ENCODE results near the gene SUSD6.
A peak's percentile ranks its signal among the peaks of the same experiment; 100 is the strongest.
"Not testable (repeated sequence)": the region's sequence is repeated elsewhere in the genome, so short reads cannot be mapped to it uniquely, and the experiment has no call there.

SUSD6 gene

DNA sequence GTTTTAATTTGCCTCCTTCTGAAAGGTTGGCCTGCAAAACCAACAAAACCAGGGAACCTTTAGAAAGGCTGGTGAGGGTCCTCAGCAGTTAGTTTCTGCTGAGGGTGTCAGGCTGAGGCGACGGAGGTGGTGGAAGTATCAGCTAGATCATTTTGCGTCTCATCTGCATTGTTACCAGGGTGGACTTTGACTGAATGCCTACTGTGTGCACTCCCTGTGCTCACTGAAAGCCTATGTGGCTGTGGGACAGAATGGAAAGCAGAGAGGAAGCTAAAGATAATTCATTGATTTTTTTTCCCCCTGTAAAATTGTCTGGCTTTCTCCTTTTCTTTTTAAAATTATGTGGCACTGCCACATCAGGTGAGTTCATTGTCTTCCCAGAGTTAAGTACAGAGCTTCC, 87.2 kb downstream of the SUSD6 start:
- DNase-seq = no peak

DNA sequence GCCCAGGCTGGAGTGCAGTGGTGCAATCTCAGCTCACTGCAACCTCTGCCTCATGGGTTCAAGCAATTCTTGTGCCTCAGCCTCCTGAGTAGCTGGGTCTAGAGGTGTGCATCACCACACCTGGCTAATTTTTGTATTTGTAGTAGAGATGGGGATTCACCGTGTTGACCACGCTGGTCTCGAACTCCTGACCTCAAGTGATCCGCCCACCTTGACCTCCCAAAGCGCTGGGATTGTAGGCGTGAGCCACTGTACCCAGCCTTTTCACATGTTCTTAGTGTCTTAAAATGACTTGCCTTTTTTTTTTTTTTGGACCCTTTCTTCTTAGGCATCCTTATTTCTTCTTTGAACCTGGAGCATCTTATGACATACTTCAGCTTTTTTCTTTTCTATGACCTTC, 87.8 kb downstream of the SUSD6 start:
- not testable (repeated sequence) for DNase-seq

DNA sequence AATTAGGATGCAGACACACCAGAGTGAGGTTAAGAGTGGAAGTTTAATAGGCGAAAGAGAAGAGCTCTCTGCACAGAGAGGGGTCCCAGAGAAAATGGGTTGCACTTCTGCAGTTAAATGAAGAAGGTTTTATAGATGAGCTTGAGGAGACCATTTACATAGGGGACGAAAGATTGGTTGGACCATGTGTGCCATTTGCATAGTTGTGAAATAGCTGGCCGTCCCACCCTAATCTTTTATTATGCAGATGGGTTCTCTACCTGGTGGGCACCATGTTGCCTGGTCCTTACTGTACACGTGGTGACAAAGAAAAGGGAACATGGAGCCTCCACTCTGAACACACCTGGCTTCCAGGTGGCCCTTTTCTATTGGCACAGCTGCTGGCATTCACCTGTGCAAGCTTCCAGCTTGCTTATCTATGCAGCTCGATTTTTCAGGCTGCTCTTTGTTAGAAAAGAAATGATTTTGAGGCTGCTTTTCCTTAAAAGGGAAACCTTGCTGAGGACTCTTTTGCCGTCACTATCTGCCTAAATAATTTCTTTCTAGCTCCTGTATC, 88.4 kb downstream of the SUSD6 start:
- DNase-seq = no peak

DNA sequence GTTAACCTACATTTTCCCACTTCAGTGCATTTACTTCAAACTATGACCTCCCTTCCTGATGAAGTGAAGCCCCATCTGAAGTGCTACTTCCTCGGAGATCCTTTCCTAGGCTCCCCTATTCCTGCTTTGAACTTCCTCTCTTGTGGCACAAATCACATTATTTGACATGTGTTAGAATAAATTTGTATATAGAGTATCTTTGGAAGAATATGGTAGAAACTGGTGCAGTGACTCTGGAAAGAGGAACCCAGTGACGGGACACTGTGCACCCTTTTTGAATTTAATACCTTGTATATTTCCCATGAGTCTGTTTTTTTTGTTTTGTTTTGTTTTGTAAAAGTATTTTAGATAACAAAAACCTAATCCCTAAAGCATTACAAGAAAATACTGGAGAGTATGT, 89.2 kb downstream of the SUSD6 start:
- no peak for DNase-seq

DNA sequence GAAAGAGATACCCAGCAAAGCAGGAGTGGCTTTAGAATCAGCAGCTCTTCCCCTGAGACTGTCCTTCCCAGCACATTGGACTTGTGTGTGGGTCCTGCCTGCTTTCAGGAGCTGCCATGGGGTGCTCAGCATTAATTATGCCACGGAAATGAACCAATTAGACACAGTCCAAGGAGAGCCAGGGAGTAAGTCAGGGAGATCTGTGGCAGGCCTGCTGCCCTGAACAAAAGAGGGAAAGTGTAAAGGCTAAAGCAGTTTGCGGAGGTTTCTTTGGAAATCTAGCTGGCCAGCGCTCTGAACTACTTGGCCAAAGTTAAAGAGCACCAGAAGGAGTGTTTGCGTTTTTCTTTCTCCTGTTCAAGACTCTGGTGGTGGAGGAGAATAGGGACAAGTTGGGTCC, 89.9 kb downstream of the SUSD6 start:
- no peak for DNase-seq

DNA sequence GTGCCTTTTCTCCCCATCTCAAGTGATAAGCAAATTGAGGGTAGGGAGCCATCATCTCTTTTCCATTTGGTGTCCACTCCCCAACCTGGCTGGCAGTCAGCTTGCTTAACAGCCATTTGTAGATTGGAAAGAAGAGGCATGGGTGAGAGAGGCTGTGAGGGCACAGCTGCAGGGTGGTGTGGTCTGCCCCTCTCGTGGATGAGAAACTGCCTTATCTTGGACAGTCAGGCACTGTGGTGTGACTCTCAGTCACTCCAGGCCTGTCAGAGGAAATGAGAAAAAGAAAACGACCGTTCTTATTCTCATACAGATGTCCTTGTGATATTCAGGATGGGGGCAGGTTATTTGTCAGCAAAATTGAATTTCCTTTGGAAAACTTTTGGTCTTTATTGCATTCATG, 90.5 kb downstream of the SUSD6 start:
- DNase-seq = no peak

DNA sequence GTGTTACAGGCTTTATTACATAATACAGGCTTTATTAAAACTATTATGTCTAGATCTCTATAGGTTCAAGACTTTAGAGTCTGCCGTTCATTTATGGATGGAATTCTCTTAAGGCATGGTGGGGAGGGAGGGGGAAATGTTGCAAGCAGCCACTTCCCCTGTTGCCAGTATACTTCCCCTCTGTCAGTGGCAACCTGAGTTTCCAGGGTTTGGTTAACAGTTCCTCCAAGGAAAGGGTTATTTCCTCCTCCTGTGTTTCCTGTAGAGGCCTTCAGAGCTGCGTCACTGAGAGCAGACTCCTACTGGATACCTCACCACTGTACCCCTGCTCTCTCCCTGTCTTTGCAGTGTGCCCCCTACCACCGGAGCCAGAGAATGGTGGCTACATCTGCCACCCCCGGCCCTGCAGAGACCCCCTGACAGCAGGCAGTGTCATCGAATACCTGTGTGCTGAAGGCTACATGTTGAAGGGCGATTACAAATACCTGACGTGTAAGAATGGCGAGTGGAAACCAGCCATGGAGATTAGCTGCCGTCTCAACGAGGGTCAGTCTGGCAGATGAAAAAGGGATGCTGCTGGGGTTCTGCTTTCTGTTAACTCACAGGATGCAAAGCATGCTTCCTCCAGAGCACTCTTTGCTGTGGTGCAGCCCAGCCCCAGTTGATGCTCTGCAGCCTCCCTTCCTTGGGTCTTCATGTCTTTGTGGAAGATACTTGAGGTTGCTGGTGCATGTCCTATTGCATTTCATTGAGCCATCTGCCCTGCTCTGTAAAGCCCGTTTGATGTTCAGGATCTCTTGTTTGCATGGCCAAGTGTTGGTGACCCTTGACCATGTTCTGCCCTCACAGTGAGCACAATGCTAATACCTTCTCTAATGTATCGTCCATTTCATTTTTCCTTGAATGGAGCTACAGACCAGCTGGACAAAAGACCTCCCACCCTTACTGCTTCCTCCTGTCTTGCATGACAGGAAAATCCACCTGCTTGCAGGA, 91.9 kb downstream of the SUSD6 start:
- no peak for DNase-seq

DNA sequence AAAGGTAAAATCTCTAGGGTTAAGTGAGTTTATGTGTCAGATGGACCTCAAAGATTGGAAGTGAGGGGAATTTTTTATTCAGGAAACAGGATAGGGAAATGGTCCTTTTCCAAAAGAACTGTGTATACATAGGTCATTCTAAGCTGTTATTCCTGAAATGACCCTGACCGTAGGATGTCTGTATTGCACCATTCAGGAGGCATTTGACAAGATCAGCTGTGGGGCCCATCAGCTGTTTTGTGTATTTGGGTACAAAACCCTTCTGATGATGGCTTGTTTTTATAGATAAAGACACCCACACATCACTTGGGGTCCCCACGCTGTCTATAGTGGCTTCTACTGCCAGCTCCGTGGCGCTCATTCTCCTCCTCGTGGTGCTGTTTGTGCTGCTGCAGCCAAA, 92.9 kb downstream of the SUSD6 start:
- no peak for DNase-seq

DNA sequence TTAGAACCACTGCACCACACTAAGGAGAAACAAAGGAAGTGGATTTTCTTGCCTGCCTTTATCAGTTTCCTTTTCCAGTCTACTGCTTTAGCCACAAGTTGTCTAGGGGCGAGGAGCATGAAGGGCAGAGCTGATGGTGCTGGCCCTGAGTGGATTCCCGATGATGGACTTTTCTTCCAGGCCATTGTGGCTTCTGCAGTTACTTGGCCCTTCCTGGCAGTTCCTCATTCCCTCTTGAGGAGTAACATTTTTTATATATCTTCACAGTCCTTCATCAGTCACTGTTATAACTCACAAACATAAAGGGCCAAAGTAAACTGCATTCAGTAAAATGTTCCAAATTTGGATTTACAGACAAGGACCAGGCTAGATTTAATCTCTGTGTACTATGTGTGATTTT, 94.3 kb downstream of the SUSD6 start:
- DNase-seq = no peak

DNA sequence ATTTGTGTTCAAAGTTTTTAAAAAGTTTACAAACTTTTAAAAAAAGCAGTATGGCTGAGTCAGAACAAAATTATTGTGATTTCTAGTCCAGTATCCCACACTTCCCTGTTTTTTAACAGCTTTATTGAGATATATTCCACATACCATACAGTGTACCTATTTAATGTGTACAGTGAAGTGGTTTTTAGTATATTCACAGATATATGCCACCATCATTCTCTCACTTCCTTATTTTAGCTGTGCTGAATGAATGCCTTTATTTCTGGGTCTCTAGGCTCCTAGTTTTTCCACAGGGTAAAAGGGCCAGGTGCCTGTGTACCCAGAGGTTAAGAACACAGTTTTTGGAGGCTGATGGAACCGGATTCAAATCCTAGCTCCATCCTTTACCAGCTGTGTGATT, 96.7 kb downstream of the SUSD6 start:
- DNase-seq = no peak

DNA sequence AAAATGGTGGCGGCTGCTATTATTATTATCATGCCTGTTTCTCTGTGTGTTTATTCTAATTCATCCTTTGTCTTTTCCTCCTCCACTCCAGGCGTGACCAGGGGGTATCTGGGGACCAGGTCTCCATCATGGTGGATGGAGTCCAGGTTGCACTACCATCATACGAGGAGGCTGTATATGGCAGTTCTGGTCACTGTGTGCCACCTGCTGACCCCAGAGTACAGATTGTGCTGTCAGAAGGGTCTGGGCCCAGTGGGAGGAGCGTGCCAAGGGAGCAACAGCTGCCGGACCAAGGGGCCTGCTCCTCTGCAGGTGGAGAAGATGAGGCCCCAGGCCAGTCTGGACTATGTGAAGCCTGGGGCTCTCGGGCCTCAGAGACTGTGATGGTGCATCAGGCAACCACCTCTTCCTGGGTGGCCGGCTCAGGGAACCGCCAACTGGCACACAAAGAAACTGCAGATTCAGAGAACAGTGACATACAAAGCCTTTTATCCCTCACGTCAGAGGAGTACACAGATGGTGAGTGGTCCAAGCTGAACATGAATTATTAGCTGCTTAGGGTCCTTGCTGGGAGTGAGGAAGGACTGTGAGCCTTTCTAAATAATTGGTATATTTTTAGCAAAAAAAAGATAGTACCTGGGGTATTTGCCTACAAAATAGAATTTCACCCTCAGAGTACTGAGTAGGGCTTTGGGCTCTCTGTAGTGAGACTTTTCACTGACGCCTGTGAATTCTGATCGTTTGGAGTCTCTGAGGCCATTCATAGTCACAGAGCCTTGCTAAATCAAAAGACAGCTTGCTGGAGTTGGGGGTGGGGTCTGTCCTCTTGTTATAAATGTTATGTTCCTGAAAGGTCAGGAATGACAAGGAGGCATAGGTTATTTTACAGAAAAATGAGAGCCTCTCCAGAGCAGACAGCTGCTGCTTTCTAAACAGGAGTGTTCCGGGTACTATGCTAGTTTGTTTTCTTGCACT, 97.5 kb downstream of the SUSD6 start:
- DNase-seq = peak; percentile 70

DNA sequence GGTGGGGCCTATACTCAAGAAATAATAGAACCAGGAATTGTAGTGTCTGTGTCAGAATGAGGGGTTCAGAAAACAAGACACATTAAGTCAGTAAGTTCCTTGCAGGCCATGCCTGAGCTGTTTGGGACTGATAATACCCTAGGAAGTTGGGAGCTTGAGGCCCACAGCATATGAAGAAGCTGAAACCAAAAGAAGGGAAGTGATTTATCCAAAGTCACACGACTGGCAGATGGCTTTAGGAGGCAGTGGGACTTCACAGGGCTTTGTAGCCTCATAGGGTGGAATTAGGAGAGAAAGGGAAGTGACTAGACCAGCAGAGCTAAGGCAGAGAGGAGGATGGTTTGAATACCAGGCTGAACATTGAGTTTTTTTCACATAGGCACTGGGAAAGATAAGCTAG, 99.0 kb downstream of the SUSD6 start:
- DNase-seq = no peak

DNA sequence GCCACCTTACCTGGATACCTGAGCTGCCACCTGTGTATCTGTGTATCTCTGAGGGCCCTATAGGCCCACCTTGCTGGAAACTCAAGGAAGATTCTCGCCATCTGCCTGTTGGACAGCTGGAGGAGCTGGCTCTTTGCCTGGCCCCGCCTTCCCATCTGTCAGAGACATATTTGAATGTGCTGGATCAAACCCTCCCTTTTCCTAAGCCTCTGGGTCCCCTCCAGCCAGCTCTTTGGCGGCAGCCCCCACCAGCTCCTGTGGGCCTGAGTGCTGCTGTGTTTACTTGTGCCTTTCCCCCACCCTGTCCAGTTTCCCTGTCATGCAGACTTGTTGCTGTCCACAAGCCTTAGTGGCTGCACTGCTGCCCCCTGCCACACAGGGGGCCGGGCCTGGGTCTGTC, 99.7 kb downstream of the SUSD6 start:
- no peak for DNase-seq

DNA sequence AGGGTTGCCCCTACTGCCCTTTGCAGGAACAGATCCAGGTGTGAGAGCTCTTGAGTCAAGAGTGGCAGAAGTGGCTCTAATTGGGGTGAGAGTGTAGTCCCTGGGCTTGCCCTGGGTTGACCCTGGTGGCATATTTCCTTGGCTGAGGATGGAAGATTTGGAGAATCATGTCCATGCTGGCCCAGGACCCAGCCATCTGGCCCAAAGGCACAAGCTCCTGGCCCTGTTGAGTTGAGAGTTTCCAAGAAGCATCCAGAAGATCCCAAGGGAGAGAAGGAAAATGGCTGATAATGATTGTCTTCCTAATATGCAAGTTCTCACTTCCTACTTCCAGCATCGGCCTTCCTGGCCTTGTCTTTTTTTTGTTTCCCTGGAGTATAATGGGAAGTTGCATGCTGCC, 100.1 kb downstream of the SUSD6 start:
- DNase-seq = no peak

DNA sequence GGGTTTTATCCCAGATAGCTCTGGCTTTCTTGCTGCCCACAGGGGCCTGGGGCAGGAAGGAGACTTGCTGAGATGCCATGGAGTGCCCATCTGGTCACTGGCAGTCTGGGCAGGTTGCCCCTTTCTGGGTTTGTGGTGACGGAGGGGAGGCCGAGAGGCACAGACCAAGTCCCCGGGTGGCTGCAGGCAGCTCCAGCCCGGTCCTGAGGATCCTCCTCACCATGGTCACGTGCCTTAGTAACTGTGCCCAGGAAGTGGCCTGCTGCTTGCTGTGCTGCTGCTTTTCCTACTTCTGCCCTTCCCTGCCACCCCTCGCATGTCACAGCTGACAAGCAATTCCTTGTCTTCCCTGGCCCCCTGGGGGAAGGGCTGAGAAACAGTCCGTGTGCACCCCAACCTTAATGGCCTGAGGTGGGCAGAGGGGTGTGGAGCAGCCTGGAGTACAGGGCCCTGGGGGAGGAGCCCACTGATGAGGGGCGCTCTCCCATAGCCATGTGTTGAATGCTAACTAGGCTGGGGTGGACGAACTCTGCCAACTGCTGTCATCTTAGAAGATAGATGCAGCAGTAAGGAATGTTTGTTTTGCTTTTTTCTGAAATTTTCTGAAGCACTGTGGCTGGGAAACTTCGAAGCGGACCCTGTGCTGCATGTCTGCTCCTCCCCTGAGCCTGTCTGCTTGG, 100.6 kb downstream of the SUSD6 start:
- DNase-seq = no peak

DNA sequence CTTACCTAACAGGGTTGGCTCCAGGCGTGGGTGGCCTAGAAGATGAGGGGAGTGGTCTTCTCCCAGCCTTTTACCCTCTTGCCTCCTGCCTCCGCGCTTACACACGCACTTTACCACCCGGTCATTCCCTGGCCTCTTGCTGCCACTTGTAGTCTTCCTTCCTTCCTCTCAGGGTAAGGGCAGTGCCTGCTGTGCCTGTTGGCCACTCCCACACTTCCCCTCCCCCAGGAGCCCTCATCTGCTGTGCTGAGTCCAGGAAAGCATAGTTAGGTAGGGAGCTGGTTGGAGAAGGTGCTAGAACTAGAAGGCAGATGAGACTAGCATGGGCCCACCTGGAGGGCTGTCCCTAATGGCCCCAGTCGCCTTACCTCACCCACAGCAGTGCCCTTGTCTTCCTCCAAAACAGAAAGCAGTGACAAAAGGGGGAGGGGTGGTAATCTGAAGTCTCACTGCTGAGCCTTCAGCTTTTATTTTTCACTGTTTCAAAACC, 101.2 kb downstream of the SUSD6 start:
- no peak for DNase-seq

DNA sequence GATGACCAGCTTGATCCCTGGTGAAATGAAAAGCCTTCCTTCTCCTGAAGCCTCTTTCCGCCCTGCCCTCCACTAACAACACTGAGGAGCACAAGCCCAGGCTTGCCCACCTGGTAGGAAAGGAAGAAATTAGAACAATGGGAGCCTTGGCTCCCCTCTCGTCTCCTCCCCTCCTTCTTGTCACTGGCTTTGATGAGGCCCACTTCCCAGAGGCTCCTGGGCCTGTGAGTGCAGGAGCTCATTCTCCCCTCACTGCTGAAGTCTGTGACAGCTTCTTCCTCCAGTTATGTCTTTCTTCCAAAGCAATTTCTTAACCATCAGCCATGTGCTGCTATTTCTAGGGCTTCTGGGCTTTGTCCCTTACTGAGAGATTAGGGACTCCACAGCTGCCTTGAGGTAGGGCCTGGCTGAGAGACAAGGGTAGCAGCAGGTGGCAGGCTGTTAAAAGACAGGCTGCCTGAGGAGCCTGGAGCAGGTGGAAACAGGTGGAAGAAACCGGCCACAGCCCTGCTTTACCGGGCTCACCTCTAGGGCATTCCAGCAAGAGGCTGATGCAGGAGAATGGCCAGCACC, 101.9 kb downstream of the SUSD6 start:
- DNase-seq = no peak

DNA sequence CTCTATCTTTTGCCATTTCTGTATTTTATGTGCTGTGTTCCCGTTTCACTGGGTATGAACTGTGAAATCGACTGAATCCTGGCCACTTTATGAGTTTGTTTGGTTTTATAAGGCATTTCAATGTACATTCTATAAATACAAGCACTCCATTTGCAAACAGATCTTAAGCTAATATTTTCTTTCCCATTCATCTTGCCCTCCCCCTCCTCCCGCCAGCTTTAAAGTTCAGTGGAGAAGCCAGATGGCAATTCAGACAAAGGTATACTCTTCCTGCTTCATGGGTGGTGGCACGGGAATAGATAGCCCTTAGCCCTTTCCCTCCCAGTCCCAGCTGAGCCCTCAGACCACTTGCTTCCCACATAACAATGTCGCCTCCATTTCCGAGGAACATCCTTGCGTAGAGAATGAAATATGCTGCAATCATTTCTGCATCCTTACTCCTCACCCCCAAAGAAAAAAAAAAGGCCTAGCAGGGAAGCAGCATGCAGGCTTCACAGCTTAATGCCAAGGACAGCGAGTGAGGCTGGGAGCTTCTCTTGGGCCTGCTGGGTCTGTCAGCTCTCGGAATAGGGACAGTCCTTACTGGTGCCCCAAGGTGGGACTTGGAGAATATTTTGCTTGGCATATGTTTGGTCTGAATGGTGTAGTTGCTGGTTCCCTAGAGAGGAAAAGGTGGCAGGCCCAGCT, 102.7 kb downstream of the SUSD6 start:
- no peak for DNase-seq

DNA sequence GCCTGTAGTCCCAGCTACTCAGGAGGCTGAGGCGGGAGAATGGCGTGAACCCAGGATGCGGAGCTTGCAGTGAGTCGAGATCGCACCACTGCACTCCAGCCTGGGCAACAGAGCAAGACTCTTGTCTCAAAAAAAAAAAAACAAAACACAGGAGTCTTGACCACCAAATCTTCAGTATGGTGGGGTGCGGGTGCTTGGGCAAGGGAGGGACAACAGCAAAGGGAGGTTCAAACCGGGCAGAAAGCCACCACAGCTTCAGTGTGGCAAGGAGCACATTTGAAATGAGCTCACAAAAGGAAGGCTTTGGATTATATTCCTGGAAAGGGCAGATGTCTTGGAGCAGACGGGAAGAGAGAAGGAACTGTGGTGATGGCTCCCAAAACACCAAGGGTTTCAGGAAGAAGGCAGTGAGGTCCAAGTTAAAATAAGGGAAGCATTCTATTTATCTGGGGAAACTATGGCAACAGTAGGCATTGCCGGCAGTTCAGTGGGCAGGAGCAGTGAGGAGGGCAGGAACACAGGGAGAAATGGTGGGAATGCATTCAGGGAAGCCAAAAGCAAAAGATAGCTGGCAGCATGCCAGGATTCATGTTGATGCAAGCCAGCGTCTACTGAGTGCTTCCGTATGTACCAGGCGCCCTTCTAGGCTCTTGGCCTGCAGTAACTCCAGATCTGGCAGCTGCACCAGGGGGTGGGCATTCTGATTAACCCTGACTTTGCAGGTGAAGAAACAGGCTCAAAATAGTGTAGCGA, 104.5 kb downstream of the SUSD6 start:
- DNase-seq = no peak

DNA sequence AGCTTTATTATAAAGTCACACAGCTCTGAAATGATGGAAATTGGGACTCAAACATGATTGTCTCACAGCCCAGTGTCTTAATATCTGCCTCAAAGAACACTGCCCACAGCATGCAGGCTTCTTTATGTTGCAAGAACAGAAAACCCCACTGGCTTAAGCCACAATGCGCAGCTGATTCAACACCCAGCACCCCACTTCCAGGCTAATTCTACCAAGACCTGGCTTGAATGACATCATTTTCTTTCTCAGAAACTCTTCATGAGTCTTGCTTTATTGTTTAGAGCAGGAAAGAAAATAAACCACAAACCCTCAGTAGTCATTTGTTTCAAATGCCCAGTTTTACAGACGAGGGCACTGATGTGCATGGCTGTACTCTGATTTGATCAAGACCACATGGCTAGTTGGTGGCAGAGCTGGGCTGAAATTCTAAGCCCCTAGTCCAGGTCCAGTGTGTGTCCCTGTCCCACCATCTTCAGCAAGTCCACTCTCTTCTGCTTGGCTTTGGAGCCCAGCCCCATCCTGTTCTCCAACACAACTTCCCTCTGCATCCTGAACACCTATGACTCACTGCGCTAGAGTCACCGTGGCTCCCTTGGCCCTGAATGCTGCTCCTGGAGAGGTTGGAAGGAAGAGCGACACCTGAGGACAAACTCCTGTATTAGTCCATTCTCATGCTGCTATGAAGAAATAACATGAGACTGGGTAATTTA, 105.2 kb downstream of the SUSD6 start:
- peak; percentile 74 for DNase-seq
